Suppressor macrophage treated with lipopolysaccharide for 4 hours (primary cell): ENCODE data around the gene SYNE3.
A peak's percentile ranks its signal among the peaks of the same experiment; 100 is the strongest.

Experiments used
- DNase-seq: peaks from one replicate; pipeline ENCODE4 v3.0.0-alpha.2; 2020

SYNE3 gene

GRCh38 chr14:95504135-95505029 is 12.1 kb downstream of the SYNE3 start:
- DNase-seq = no peak

GRCh38 chr14:95503365-95504134 is 12.9 kb downstream of the SYNE3 start:
- DNase-seq = no peak

GRCh38 chr14:95502381-95502950 is 14.0 kb downstream of the SYNE3 start:
- DNase-seq = peak; percentile 44

- no peak for DNase-seq
Observed at GRCh38 chr14:95500772-95501401, 15.6 kb downstream of the SYNE3 start.

- no peak for DNase-seq
Observed at GRCh38 chr14:95500201-95500681, 16.2 kb downstream of the SYNE3 start.

- no peak for DNase-seq
Observed at GRCh38 chr14:95499354-95499750, 17.1 kb downstream of the SYNE3 start.

- DNase-seq = no peak
Observed at GRCh38 chr14:95498622-95499353, 17.7 kb downstream of the SYNE3 start.

- DNase-seq = no peak
Observed at GRCh38 chr14:95497561-95498011, 18.9 kb downstream of the SYNE3 start.

GRCh38 chr14:95496690-95497259 is 19.7 kb downstream of the SYNE3 start:
- DNase-seq = peak; percentile 28

- DNase-seq = no peak
Observed at GRCh38 chr14:95496111-95496681, 20.3 kb downstream of the SYNE3 start.

- peak; percentile 80 for DNase-seq
Observed at GRCh38 chr14:95495538-95496025, 20.9 kb downstream of the SYNE3 start.

- DNase-seq = no peak
Observed at GRCh38 chr14:95495076-95495475, 21.4 kb downstream of the SYNE3 start.

GRCh38 chr14:95494456-95494855 is 22.0 kb downstream of the SYNE3 start:
- DNase-seq = no peak

- DNase-seq = no peak
Observed at GRCh38 chr14:95493976-95494375, 22.5 kb downstream of the SYNE3 start.

GRCh38 chr14:95493503-95493902 is 22.9 kb downstream of the SYNE3 start:
- no peak for DNase-seq

GRCh38 chr14:95491936-95492608 is 24.4 kb downstream of the SYNE3 start:
- DNase-seq = no peak

GRCh38 chr14:95490727-95491451 is 25.6 kb downstream of the SYNE3 start:
- DNase-seq = no peak

- no peak for DNase-seq
Observed at GRCh38 chr14:95490138-95490509, 26.3 kb downstream of the SYNE3 start.

GRCh38 chr14:95489214-95490137 is 27.0 kb downstream of the SYNE3 start:
- DNase-seq = no peak
